HEK293 (cell line): Measurements from ENCODE around the gene ZNF576.
A peak's percentile ranks its signal among the peaks of the same experiment; 100 is the strongest.

ENCODE experiments used
- CTCF ChIA-PET: fragments of 350-600 bp; formaldehyde crosslinking; extraction: SDS; loops from one replicate; lab custom pipeline; 2021; ENCODE audit warnings: antibody characterized with exemption; lab: Yijun Ruan, JAX
- POLR2A ChIA-PET: fragments of 300-600 bp; formaldehyde crosslinking; extraction: SDS; loops from one replicate; lab custom pipeline; 2020; ENCODE audit warnings: antibody characterized with exemption, inconsistent platforms; lab: Yijun Ruan, JAX
- H3K27ac ChIP-seq: fragments of 200-500 bp; sonication (Bioruptor generic); 2 replicates; pipeline ENCODE4 v1.5.1; 2014; ENCODE audit warnings: low read depth, low read length, control low read depth, inconsistent platforms; ENCODE audit errors: extremely low read depth
- H3K36me3 ChIP-seq, 2 experiments: fragments of 200-500 bp in 1 of 2; sonication (Bioruptor generic) in 1 of 2; 1 replicate in 1 of 2; 2 replicates in 1 of 2; pipeline ENCODE4 v1.5.1; 2014 to 2017; ENCODE audit warnings: inconsistent platforms in 2 of 2, low read length in 2 of 2; ENCODE audit not compliant: control insufficient read depth in 2 of 2, insufficient read depth in 1 of 2
- H3K4me1 ChIP-seq: fragments of 200-500 bp; sonication (Bioruptor generic); 2 replicates; pipeline ENCODE4 v1.5.1; 2014; ENCODE audit warnings: mild to moderate bottlenecking, low read length, inconsistent platforms; ENCODE audit not compliant: control insufficient read depth, insufficient read depth
- H3K4me3 ChIP-seq: 2 replicates; pipeline ENCODE4 v1.5.1; 2011; ENCODE audit warnings: low read depth, mild to moderate bottlenecking, control low read depth, low read length, moderate library complexity
- H3K9me3 ChIP-seq: fragments of 200-500 bp; sonication (Bioruptor generic); 2 replicates; pipeline ENCODE4 v1.5.1; 2014; ENCODE audit warnings: low read depth, low read length, inconsistent platforms; ENCODE audit not compliant: control insufficient read depth, insufficient read depth
- GLIS1 ChIP-seq: fragments of 450-650 bp; formaldehyde crosslinking; IDR thresholded peaks from 2 replicates; pipeline ENCODE4 v1.5.1; 2016; ENCODE audit warnings: missing biosample characterization, missing genetic modification characterization
- GLIS2 ChIP-seq: fragments of 450-650 bp; formaldehyde crosslinking; IDR thresholded peaks from 2 replicates; pipeline ENCODE4 v1.5.1; 2016; ENCODE audit warnings: missing biosample characterization, missing genetic modification characterization
- MZF1 ChIP-seq: fragments of 450-650 bp; formaldehyde crosslinking; IDR thresholded peaks from 2 replicates; pipeline ENCODE4 v1.5.1; 2017; ENCODE audit warnings: missing biosample characterization, missing genetic modification characterization, borderline replicate concordance
- PRDM1 ChIP-seq: fragments of 450-650 bp; formaldehyde crosslinking; IDR thresholded peaks from 2 replicates; pipeline ENCODE4; 2016; ENCODE audit warnings: missing biosample characterization, missing genetic modification characterization
- ZIC2 ChIP-seq: fragments of 450-650 bp; formaldehyde crosslinking; IDR thresholded peaks from 2 replicates; pipeline ENCODE4 v1.5.1; 2016; ENCODE audit warnings: missing biosample characterization, missing genetic modification characterization
- ZNF211 ChIP-seq: fragments of 450-650 bp; formaldehyde crosslinking; IDR thresholded peaks from 2 replicates; pipeline ENCODE4 v1.5.1; 2016; ENCODE audit warnings: low read depth, missing biosample characterization, missing genetic modification characterization
- ZNF274 ChIP-seq, 2 experiments: fragments of 200-500 bp in 1 of 2; fragments of 450-650 bp in 1 of 2; sonication (Bioruptor generic) in 1 of 2; formaldehyde crosslinking in 1 of 2; IDR thresholded peaks; 2 replicates each; pipeline versions ENCODE4 v1.5.1 to v1.6.1; 2014 to 2016; ENCODE audit warnings: borderline replicate concordance in 1 of 2, inconsistent platforms in 1 of 2, low read length in 1 of 2, missing biosample characterization in 1 of 2, missing genetic modification characterization in 1 of 2
- ZNF426 ChIP-seq: fragments of 450-650 bp; formaldehyde crosslinking; IDR thresholded peaks from 2 replicates; pipeline ENCODE4 v1.5.1; 2017; ENCODE audit warnings: missing biosample characterization, missing genetic modification characterization, mild to moderate bottlenecking, inconsistent platforms, moderate library complexity
- ZNF600 ChIP-seq: fragments of 450-650 bp; formaldehyde crosslinking; IDR thresholded peaks from 2 replicates; pipeline ENCODE4 v1.5.1; 2016; ENCODE audit warnings: missing biosample characterization, missing genetic modification characterization
- ZNF629 ChIP-seq: fragments of 450-650 bp; formaldehyde crosslinking; IDR thresholded peaks from 2 replicates; pipeline ENCODE4 v1.5.1; 2017; ENCODE audit warnings: missing biosample characterization, missing genetic modification characterization
- ZNF654 ChIP-seq: fragments of 450-650 bp; formaldehyde crosslinking; IDR thresholded peaks from 2 replicates; pipeline ENCODE4 v1.5.1; 2016; ENCODE audit warnings: low read depth, missing biosample characterization, missing genetic modification characterization
- ZSCAN30 ChIP-seq: fragments of 450-650 bp; IDR thresholded peaks from 2 replicates; pipeline ENCODE4 v1.5.1; 2018; ENCODE audit warnings: missing biosample characterization, mild to moderate bottlenecking, missing genetic modification characterization, moderate library complexity
- TF ChIP-seq, protein P1 (sequence below): fragments of 450-650 bp; formaldehyde crosslinking; conservative IDR thresholded peaks from 2 replicates; pipeline ENCODE4 v1.5.1; 2016; ENCODE audit warnings: low read depth, missing biosample characterization, missing genetic modification characterization
- TF ChIP-seq, protein P2 (sequence below): fragments of 450-650 bp; formaldehyde crosslinking; IDR thresholded peaks from 2 replicates; pipeline ENCODE4 v1.5.1; 2017; ENCODE audit warnings: missing biosample characterization, missing genetic modification characterization
- TF ChIP-seq, protein P3 (sequence below): fragments of 450-650 bp; formaldehyde crosslinking; IDR thresholded peaks from 2 replicates; pipeline ENCODE4 v1.5.1; 2016; ENCODE audit warnings: missing biosample characterization, missing genetic modification characterization
- TF ChIP-seq, protein P4 (sequence below): fragments of 450-650 bp; formaldehyde crosslinking; IDR thresholded peaks from 2 replicates; pipeline ENCODE4 v1.5.1; 2016; ENCODE audit warnings: missing biosample characterization, missing genetic modification characterization
- TF ChIP-seq, protein P5 (sequence below): fragments of 450-650 bp; formaldehyde crosslinking; IDR thresholded peaks from 2 replicates; pipeline ENCODE4 v1.5.0; 2017; ENCODE audit warnings: missing biosample characterization, missing genetic modification characterization, borderline replicate concordance
- TF ChIP-seq, protein P6 (sequence below): fragments of 450-650 bp; formaldehyde crosslinking; IDR thresholded peaks from 2 replicates; pipeline ENCODE4 v1.5.1; 2016; ENCODE audit warnings: missing biosample characterization, missing genetic modification characterization, borderline replicate concordance

ZNF576 gene

DNA sequence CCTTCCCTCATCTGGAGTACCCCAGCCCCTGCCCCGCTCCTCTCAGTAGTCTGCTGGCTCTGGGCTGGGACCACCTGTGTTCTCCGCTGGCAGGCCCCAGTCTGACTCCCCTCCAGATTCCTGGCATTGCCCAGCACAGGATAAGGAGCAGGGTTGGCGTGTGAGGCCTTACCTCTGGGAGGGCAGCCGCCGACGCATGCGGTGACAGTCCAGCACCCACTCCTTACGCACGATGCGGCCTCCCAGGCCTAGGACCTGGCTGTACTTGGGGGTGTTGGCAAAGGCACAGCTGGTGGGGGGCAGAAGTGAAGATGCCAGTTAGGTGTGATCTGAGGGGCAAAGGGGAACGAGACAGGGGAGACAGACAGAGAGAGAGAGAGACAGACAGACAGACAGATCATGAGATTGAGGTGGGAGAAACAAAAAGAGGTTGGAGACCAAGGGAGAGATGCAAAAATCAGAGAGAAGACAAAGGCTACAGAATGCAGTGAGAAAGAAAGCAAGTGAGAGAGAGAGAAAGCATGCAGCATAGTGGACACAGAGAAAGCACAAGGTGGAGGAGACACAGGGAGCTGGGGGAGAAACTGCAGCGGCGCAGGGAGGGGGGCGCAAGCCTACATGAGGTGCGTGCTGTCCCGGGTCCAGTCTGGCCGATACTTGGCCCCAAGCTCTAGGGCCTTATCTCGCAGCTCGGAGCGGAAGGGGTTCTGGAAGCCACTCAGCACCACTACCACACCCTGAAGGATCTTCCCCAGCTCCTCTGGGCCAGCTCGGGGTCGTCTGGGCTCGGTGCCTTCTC lies 44.8 kb upstream of the ZNF576 start:
- ChIA-PET POLR2A (no interaction called here), CTCF (interaction anchor here (0.6 to 8.2 kb wide), 4 partner anchors 14 to 126 kb away, joined by 3 to 138 read pairs (median 4); partner anchors contain the start of gene ZNF575)
- peaks cover 77 to 84% of the 10 kb centered on the region in 2 experiments for H3K36me3 ChIP-seq
- H3K9me3 ChIP-seq: no peaks in the 10 kb centered on the region
- no peak for TF ChIP-seq ZNF654 (tag by site-specific recombination)
- TF ChIP-seq, protein P1, sequence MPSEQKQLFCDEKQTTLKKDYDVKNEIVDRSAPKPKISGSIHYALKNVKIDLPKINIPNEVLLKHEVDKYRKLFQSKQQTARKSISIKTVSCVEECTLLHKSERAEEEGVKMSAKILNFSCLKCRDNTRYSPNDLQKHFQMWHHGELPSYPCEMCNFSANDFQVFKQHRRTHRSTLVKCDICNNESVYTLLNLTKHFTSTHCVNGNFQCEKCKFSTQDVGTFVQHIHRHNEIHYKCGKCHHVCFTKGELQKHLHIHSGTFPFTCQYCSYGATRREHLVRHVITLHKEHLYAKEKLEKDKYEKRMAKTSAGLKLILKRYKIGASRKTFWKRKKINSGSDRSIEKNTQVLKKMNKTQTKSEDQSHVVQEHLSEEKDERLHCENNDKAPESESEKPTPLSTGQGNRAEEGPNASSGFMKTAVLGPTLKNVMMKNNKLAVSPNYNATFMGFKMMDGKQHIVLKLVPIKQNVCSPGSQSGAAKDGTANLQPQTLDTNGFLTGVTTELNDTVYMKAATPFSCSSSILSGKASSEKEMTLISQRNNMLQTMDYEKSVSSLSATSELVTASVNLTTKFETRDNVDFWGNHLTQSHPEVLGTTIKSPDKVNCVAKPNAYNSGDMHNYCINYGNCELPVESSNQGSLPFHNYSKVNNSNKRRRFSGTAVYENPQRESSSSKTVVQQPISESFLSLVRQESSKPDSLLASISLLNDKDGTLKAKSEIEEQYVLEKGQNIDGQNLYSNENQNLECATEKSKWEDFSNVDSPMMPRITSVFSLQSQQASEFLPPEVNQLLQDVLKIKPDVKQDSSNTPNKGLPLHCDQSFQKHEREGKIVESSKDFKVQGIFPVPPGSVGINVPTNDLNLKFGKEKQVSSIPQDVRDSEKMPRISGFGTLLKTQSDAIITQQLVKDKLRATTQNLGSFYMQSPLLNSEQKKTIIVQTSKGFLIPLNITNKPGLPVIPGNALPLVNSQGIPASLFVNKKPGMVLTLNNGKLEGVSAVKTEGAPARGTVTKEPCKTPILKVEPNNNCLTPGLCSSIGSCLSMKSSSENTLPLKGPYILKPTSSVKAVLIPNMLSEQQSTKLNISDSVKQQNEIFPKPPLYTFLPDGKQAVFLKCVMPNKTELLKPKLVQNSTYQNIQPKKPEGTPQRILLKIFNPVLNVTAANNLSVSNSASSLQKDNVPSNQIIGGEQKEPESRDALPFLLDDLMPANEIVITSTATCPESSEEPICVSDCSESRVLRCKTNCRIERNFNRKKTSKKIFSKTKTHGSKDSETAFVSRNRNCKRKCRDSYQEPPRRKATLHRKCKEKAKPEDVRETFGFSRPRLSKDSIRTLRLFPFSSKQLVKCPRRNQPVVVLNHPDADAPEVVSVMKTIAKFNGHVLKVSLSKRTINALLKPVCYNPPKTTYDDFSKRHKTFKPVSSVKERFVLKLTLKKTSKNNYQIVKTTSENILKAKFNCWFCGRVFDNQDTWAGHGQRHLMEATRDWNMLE (tag by site-specific recombination): no peak
- no peak for TF ChIP-seq ZNF426 (tag by site-specific recombination)
- TF ChIP-seq GLIS2: peak; percentile 11; the same call in 1 of the 2 replicates
- TF ChIP-seq, protein P2, sequence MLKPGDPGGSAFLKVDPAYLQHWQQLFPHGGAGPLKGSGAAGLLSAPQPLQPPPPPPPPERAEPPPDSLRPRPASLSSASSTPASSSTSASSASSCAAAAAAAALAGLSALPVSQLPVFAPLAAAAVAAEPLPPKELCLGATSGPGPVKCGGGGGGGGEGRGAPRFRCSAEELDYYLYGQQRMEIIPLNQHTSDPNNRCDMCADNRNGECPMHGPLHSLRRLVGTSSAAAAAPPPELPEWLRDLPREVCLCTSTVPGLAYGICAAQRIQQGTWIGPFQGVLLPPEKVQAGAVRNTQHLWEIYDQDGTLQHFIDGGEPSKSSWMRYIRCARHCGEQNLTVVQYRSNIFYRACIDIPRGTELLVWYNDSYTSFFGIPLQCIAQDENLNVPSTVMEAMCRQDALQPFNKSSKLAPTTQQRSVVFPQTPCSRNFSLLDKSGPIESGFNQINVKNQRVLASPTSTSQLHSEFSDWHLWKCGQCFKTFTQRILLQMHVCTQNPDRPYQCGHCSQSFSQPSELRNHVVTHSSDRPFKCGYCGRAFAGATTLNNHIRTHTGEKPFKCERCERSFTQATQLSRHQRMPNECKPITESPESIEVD (tag by site-specific recombination): no peak
- TF ChIP-seq, protein P3, sequence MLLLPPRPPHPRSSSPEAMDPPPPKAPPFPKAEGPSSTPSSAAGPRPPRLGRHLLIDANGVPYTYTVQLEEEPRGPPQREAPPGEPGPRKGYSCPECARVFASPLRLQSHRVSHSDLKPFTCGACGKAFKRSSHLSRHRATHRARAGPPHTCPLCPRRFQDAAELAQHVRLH (tag by site-specific recombination): no peak
- TF ChIP-seq ZNF600: peak; percentile 50; the same call in 1 of the 2 replicates
- TF ChIP-seq, protein P4, sequence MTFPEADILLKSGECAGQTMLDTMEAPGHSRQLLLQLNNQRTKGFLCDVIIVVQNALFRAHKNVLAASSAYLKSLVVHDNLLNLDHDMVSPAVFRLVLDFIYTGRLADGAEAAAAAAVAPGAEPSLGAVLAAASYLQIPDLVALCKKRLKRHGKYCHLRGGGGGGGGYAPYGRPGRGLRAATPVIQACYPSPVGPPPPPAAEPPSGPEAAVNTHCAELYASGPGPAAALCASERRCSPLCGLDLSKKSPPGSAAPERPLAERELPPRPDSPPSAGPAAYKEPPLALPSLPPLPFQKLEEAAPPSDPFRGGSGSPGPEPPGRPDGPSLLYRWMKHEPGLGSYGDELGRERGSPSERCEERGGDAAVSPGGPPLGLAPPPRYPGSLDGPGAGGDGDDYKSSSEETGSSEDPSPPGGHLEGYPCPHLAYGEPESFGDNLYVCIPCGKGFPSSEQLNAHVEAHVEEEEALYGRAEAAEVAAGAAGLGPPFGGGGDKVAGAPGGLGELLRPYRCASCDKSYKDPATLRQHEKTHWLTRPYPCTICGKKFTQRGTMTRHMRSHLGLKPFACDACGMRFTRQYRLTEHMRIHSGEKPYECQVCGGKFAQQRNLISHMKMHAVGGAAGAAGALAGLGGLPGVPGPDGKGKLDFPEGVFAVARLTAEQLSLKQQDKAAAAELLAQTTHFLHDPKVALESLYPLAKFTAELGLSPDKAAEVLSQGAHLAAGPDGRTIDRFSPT (tag by site-specific recombination): no peak
- TF ChIP-seq ZIC2: no peak
- no peak for TF ChIP-seq ZNF274 (IDR thresholded peaks at IDR 0.05; ENCODE audit: low read length)
- TF ChIP-seq ZNF274 (tag by site-specific recombination; IDR thresholded peaks at IDR 0.05; ENCODE audit: borderline replicate concordance): peak; percentile 53; the same call in 1 of the 2 replicates
- no peak for TF ChIP-seq ZNF211 (tag by site-specific recombination)
- no peak for TF ChIP-seq ZNF629 (tag by site-specific recombination)
- TF ChIP-seq MZF1: no peak
- no peak for TF ChIP-seq ZSCAN30 (tag by site-specific recombination)
- peak; percentile 94 for TF ChIP-seq PRDM1 (tag by site-specific recombination)
- TF ChIP-seq, protein P5, sequence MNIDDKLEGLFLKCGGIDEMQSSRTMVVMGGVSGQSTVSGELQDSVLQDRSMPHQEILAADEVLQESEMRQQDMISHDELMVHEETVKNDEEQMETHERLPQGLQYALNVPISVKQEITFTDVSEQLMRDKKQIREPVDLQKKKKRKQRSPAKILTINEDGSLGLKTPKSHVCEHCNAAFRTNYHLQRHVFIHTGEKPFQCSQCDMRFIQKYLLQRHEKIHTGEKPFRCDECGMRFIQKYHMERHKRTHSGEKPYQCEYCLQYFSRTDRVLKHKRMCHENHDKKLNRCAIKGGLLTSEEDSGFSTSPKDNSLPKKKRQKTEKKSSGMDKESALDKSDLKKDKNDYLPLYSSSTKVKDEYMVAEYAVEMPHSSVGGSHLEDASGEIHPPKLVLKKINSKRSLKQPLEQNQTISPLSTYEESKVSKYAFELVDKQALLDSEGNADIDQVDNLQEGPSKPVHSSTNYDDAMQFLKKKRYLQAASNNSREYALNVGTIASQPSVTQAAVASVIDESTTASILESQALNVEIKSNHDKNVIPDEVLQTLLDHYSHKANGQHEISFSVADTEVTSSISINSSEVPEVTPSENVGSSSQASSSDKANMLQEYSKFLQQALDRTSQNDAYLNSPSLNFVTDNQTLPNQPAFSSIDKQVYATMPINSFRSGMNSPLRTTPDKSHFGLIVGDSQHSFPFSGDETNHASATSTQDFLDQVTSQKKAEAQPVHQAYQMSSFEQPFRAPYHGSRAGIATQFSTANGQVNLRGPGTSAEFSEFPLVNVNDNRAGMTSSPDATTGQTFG (tag by site-specific recombination): 0 out of 2 replicates have a peak, but pooled peaks have one; percentile 60
- TF ChIP-seq, protein P6, sequence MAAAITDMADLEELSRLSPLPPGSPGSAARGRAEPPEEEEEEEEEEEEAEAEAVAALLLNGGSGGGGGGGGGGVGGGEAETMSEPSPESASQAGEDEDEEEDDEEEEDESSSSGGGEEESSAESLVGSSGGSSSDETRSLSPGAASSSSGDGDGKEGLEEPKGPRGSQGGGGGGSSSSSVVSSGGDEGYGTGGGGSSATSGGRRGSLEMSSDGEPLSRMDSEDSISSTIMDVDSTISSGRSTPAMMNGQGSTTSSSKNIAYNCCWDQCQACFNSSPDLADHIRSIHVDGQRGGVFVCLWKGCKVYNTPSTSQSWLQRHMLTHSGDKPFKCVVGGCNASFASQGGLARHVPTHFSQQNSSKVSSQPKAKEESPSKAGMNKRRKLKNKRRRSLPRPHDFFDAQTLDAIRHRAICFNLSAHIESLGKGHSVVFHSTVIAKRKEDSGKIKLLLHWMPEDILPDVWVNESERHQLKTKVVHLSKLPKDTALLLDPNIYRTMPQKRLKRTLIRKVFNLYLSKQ (tag by site-specific recombination): no peak
- no peak for TF ChIP-seq GLIS1
- no peak overlapping the region for H3K27ac ChIP-seq
- no peaks in the 10 kb centered on the region for H3K4me1 ChIP-seq
- H3K4me3 ChIP-seq: no peak overlapping the region
